ENCODE data around the gene ABLIM2.

DNA sequence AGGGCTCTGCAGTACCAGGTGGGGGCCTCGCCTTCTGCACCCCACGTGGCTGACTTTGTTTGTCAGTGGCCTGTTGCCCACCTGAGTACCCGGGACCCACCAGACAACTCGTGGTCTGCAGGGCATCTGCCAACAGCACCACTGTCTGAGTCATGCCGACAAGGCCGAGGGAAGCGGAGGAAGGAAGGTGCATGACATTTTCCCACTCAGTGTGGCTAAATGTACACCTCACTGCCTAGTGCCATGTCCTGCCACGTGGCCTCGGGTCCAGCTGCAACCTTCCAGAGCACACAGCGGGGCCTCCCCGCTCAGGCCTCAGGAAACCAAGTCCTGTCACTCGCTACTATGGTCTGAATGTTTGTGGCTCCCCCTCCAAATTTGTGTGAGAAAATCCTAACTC is 22.1 kb downstream of the ABLIM2 start:
- TF ChIP-seq POLR2A (IDR thresholded peaks at IDR 0.05): no peak
- no peak for TF ChIP-seq CTCF (IDR thresholded peaks at IDR 0.05)

Data from body of pancreas (tissue), 4 donors.